GM18505 (cell line): ENCODE results near the gene MSI2.
A peak's percentile ranks its signal among the peaks of the same experiment; 100 is the strongest.

ENCODE experiments used
- ATAC-seq: cut with Tn5 transposase; IDR thresholded peaks from one replicate; pipeline ENCODE4 v1.9.1; 2021; ENCODE audit not compliant: unreplicated experiment
- POLR2A ChIP-seq: IDR thresholded peaks from 4 replicates; pipeline ENCODE4 v1.6.1; 2011; ENCODE audit warnings: borderline replicate concordance; ENCODE audit not compliant: insufficient read depth, insufficient read length; ENCODE audit errors: extremely low read depth

The MSI2 gene

DNA sequence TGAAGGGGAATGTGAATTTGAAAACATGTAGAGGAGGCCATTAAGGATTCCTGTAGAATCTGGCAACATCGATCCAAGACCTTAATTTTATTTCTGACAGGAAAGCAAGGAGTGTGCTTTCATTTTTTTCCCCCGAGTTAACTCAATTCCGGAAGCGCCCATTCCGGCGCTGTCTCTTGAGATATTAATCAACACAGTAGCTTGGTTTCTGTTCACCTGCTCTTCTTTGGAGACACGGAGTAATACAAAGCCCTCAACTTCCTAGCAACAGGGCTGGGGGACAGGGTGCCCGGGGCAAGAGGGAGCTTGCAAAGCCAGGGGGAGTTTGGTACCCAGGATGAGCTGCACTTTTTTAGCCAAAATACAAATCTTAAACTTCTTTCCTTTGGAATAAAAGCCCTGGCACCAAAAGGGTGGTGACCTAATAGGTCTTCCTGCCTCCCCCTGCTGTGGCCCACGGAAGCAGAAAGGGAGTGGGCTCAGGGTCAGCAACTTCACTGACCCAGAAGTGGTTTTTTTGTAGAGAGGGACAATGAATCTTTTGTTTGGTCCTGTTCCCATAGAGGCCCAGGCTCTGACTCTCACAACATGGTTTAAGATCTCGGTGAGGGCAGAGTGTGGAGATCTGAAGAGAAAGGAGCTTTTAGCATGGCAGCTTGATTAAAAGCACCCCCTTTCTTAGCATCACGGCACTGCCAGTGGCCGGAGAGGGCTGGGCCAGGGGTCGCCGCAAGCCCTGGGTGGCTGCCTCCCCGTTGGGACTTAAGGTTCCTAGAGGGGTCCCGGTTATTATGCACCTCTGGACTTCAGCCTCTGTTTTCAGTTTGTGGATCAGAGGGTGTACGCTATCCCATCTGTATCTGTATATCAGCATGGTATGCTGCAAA, 281.4 kb downstream of the MSI2 start:
- ATAC-seq: peak; percentile 49
- no peak for TF ChIP-seq POLR2A

DNA sequence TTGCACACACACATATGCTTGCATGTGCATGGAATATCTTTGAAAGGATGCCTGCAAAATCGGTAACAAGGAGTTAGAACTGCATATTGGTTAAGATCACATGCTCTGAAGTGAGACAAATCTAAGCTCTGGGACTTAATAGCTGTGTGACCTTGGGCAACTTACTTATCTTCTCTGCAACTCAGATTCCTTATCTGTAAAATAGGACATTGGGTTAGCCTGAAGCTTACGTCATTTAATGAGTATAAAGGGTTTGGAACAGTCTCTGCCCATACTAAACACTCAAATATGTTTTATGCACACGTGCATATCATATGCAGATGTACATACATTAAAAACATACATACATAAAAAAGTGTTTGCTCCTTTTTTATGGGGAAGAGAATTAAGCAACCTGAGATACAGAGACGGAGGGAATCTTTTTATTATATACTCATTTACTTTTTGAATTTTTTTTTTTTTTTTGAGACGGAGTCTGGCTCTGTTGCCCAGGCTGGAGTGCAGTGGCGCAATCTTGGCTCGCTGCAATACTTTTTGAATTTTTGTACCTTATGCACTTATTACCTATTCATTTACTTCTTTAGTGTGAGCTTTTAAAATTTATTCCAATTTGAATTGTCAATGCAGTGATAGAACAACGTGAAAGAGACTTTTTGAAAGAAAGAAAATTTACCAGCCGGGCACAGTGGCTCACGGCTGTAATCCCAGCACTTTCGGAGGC, 282.6 kb downstream of the MSI2 start:
- ATAC-seq: no peak
- TF ChIP-seq POLR2A: no peak

DNA sequence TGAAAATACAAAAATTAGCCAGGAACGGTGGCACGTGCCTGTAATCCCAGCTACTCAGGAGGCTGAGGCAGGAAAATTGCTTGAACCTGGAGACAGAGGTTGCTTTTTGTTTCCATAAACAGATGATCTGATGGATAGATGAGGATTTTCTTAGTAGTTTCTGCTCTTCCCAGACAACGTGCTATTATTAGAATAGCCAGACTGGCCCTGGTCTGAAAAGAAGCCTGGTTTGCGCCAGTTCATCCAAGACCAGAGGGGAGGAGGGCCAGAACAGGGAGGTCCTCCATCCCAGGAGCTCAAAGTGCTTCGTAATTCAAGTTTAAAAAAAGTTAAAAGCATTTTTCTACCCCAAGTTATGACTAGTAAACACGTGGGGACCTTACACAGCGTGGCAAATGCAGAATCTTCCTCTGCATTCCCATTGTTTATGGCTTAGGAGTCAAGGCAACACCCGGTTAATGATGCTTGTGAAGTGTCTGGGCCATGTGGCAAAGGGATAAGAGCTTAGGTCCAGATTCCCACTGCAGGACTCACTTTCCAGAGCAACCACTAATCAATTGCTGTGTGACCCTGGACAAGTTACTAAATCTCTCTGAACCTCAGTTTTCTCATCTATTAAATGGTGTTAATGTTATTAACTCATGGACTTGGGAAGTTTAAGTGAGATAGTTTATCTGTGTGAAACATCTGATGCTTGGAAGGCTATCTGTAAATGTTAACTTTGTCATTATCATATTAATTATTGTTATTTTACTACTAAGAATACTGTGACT, 283.4 kb downstream of the MSI2 start:
- TF ChIP-seq POLR2A: no peak
- no peak for ATAC-seq

DNA sequence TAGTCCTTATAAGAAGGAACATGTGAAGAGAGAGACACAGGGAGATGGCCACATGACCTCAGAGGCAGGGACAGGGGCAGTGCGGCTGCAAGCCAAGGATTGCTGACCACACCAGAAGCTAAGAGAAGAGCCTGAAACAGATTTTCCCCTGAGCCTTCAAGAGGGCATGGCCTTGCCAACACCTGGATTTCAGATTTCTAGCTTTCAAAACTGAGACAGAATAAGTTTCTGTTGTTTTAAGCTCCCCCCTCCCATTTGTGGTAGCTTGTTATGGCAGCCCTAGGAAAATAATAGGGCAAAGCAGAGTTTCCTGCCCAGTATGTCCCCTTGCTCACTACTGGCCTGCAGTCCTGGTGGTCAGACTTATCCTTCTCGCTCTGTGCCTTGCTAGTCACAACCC, 284.3 kb downstream of the MSI2 start:
- no peak for TF ChIP-seq POLR2A
- no peak for ATAC-seq

DNA sequence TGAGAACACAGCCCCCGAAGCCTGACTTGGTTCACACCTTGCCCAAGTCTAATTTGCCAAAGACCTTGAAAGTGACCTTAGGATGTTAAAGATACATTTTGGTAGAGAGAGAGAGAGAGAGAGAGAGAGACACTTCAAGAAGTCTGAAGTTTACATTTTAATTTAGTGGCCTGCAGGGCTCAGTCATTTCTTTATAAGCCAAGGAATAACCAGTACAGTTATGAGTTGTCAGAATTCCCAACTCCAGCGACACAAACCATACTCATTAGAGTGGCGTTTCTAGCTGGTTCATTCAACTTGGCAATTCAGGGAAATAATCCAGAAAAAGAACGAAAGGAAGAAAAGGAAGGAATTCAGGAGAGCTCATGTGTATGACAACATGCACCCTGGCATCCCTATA, 284.7 kb downstream of the MSI2 start:
- no peak for TF ChIP-seq POLR2A
- no peak for ATAC-seq

DNA sequence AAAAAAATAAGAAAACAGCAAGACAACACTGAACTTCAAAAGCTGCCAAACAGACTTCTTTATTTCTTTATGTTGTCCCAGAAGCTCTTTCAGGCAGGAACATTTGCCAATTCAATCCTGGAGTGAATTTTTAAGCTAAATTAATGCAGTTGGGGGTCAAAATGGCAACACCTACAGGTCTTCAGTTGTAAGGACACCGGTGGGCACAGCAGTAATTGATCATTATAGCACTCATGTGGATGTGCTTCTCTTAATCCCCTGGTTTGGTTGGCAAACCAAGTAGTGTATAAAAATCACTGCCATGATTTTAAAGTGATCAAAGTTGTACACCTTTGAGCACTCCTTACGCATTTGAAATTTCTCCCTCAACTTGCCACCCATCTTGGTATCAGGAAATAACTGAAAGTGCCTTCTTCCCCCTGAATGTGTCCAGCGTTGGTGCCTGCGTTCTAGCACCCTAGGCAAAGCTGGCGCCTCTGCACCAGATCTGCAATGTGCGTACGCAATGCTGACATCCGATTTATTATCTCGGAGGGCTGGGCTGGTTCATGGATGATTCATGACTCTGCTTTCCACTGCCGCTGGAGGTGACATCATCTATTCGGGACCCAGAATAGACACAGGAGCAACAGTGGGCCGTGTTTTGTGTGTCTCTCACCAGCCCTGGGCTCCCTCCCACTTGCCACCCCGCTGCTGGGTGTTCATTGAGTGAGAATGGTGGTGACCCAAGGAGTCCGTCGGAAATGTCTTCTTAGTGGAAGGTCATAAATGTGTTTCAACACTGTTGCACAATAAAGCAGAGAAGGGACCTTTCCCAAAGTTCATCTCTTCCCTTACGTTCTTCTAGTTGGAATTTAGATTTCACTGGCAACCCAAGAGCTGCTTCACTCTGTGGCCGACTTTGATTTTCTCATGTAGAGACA, 285.4 kb downstream of the MSI2 start:
- no peak for ATAC-seq
- no peak for TF ChIP-seq POLR2A

DNA sequence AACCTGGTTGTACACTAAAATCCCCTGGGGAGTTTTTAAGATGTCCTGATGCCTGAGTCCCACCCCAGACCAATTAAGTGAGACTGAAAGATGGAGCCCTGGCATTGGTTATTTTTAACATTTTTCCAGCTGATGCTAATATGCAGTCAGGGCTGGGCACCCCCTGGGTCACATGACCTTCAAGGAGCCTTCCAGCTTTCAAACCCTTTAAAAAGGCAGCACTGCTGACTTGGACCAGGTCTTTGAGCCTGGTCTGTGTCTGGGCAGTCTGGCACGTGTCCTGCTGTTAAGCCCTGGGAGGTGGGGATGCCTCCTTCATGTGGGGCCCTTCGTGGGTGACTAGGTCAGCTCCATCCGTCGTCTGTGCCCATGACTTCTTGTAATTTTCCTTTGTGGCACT, 286.2 kb downstream of the MSI2 start:
- no peak for TF ChIP-seq POLR2A
- ATAC-seq: no peak

DNA sequence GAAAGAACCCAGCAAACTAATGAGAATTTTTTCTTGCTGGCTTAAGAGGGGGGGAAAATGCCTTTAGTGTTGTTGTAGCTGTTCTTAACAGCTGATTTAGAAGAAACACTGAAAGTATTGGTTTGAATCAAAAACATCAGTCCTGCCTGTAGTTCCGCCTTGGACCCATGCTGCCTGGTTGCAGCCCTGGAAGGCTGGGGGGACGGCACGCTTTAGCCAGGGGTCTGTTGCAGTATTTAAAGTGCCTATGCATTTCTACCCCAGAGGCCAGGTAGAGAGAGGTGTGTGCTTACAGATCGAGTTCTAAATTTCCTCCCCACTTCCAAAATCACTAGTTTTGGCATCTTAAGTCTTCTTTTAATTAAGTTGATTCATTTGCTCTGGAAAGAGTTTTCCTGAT, 286.9 kb downstream of the MSI2 start:
- no peak for TF ChIP-seq POLR2A
- ATAC-seq: no peak

DNA sequence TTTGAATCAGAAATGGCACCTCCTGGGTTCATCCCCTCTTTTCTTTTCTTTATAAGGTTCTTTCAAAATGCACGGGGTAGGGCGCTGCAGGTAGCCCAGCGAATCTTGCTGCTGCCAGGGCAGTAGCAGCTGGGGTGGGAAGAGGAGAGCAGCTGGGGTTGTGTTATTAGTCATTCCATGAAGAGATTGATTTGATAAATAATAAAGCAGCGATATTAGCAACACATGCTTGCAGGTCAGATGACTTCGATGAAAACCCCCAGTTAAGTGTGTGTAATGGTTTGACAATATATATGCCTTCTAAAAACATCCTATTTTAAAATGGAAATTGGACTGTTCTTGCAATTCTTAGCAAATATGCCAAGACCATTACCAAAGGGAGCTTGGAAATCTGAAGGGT, 288.1 kb downstream of the MSI2 start:
- ATAC-seq: no peak
- no peak for TF ChIP-seq POLR2A

DNA sequence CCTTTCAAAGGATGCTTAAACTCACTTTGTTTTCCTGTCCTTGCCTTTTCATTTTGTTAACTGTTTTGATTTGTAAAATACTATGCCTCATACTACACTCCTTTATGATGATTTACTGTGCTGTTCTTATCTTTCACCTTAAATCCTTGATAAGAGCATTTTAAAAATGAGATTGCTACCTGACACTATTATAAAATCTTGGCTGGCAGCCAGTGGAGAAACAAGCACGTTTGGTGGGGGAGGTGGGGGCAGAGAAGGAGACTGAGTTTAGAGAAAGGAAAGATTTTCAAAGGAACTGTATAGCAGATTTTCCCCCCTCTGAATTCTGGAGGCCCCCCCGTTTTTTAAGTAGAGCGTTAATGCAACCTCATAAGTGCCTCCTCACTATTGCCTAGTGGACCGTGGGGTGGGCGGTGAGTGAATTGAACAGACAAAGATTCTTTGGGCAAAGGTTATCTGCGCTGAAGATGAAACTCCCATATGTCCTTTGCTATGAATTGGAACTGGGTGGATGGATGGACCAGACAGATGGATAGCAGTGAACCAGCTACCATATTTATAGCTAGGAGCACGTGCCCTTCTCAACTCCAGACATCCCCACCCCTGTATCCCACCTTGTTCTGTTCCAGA, 288.6 kb downstream of the MSI2 start:
- ATAC-seq: no peak
- TF ChIP-seq POLR2A: no peak

DNA sequence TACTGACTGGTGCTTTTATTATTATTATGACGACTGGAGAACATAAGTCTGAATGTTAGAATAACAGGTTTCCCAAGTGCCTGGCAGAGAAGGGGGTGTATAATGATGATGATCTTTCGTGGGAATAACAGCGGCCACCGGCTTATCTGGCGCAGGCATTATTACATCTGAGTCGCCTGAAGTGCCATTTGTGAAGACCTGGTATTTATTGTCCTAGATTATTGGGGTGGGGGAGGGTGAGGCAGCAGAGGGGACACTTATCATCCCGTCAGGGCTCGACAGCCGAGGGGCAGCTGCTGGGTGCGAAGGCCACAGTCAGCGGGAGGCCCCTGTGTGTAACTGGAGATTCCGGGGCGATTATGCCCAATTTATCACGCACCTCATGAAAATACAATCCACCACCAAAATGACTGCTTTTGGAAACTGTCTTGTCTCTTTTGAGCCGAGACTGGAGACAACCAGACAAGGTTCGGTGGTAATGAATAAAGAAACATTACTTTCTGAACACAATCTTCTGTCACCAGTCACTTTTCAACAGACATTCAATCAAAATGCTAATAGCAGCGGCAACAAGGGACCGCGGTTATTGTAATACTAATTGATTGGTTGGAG, 289.5 kb downstream of the MSI2 start:
- no peak for ATAC-seq
- no peak for TF ChIP-seq POLR2A
